Mesangial cell (primary cell): ENCODE measurements around the gene ADAMTS19. TPM values are rescaled to one million over a fixed set of nuclear protein-coding genes. Genes with fewer than 3 reads are reported as not detected.

Experiments
- total RNA-seq: library from RNA; depleted of rRNA; stranded (reverse); fragments of >200 nt; gene quantifications from 2 replicates; pipeline ENCODE4 v1.2.3, GENCODE V29; 2015

The ADAMTS19 gene
- 0.13 and 0.16 TPM in 2 replicates for total RNA-seq

GRCh38 chr5:129459777-129460671, at the start of gene ADAMTS19:
Gene ADAMTS19, plus strand, starts transcription at chr5:129460298. Its CDS starts 94 bp downstream, at chr5:129460392.

DNA sequence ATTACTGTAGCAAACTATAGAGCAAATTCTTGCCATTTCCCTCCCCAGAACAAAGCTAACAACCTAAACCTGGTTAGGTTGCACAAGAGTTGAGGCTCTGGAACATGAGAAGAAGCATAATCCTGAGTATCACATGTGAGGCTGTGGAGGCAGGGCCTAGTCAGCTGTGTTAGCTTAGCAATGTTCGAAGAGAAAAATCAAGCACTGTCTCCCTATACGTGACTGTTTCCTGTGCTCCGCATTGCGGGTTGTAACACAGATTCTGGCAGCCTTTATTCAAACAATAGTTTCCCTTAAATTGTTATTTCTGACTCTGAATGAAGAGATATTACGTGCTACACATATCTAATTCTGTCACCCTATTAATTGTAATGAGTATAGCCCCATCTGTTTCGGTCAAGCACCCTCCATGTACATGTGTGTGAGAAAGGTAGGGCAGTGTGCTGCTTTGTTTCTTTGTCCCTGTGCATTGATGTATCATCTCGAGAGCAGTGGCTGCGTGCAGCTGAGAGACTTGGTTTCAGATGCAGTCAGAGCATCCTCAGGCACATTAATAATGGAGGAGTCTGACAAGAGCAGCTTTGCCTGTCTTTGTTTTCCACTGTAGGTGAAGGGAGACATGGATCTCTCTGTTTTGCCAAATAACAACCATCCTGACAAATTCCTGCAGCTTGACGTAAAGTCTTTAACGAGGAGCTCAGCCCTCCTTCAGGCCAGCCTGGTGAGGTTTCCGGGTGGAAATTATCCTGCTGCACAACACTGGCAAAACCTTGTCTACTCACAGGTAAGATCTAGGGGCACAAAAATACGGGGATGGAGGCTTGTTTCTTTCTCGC, 287.7 kb downstream of the ADAMTS19 start, which contains the start of gene MINAR2:
Gene MINAR2, plus strand, starts transcription at position 523 of the 836 bp plus-strand sequence. Its CDS starts 97 bp downstream, at position 620.

